ENCODE data around the gene GLIS1. TPM values are rescaled to one million over a fixed set of nuclear protein-coding genes. Genes with fewer than 3 reads are reported as not detected.

Gene GLIS1
- polyA plus RNA-seq, 3 donors from 2014 or later = not detected

DNA sequence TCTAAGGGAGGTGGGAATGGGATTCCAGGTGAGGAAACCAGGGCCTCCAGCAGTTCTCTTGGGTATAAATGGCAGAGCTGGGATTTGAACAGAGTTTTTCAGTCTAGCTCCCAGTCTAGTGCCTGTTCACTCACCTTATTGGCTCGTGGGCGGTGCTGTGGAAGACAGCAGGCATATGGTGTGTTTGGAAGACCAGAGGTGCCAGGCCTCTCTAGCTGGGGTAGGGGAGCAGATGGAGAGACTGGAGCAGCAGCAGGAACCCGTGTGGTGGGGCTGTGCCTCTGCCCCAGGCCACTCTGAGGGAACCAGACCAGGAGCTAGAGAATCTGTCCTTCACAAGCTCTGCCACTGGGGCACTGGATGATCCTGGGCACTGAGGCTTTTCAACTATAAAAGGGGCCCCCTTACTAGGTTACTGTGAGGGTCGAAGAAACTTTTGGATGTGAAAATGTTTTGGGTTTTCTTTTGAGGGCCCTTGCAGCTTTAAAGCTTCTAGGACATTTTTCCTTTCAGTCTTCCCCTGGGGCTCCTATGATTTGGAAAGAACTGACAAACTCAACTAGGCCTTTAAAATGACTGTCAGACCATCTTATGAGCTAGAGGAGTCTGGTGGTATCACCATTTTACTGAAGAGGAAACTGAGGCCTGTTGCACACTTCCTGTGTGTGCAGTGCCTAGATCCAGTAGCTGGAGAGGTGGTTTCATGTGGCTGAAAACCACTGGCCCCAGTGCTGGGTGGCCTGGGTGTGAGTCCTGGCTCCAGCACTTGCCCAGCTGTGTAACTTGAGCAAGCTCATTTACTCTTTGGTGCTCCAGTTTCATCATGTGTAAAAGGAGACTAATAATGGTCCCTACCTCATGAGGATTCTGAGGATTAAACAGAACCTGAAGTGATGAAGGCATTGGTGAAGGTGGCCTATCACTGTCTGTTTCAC, 273.7 kb downstream of the GLIS1 start:
- H3K4me1 Mint-ChIP-seq = peaks cover 0 to 10% of the 10 kb centered on the region in 2 donors
- no peaks in the 10 kb centered on the region for H3K36me3 Mint-ChIP-seq

DNA sequence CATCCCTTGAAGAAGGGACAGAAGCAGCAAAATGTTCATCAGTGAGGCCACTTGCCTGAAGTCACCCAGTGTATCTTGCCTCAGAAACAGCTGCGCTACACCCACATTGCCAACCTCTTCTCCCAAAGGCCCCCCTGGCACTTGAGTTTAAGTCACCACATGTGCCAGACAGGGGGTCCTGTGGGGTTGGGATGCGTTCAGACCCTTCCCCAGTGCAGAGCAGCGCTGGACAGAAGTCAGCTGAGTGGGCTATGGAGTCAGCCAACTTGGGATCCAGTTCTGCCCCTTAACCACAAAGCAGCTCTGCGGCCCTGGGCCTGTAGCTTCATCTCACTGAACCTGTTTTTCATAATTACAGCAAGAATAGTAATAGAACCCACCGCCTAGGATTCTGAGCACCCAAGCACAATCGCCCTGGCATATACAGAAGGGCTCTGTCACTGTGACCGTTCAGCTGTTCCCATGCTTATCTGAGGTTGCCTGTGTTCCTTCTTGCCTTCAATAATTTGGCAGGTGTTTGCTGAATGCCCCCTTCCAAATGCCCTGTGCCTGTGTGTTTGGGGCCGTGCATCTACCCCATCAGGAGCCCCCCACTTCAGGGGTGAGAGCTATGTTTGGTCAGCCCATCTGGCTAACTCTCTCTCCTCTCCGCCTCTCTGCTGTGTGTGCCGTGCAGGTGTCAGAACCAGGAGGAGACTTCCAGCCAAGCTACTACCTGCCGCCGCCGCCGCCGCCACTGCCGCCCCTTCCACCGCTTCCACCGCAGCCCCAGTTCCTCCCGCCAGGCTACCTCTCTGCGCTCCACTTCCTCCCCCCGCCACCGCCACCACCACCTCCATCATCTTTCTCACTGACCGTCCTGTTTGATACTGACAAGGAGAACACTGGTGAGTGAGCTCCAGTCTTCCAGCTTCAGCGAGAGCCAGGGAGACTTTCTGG, 274.7 kb downstream of the GLIS1 start:
- no peak for DNase-seq
- no peak overlapping the region for H3K4me3 Mint-ChIP-seq
- no peak overlapping the region for H3K27ac Mint-ChIP-seq
- no peaks in the 10 kb centered on the region for H3K9me3 Mint-ChIP-seq
- H3K27me3 Mint-ChIP-seq (ENCODE audit: low read depth in 3 of 3) = peaks cover 0 to 1% (median 0%) of the 10 kb centered on the region in 3 donors
- peaks cover 0 to 10% of the 10 kb centered on the region in 2 donors for H3K4me1 Mint-ChIP-seq
- no peaks in the 10 kb centered on the region for H3K36me3 Mint-ChIP-seq

More for the DNA sequence above, 273.7 kb downstream of the GLIS1 start:
- no peak for DNase-seq
- Mint-ChIP-seq H3K4me3 (no peak overlapping the region), H3K27ac (no peak overlapping the region), H3K27me3 (ENCODE audit: low read depth in 3 of 3) (peaks cover 0 to 1% (median 0%) of the 10 kb centered on the region in 3 donors), H3K9me3 (no peaks in the 10 kb centered on the region)

DNA sequence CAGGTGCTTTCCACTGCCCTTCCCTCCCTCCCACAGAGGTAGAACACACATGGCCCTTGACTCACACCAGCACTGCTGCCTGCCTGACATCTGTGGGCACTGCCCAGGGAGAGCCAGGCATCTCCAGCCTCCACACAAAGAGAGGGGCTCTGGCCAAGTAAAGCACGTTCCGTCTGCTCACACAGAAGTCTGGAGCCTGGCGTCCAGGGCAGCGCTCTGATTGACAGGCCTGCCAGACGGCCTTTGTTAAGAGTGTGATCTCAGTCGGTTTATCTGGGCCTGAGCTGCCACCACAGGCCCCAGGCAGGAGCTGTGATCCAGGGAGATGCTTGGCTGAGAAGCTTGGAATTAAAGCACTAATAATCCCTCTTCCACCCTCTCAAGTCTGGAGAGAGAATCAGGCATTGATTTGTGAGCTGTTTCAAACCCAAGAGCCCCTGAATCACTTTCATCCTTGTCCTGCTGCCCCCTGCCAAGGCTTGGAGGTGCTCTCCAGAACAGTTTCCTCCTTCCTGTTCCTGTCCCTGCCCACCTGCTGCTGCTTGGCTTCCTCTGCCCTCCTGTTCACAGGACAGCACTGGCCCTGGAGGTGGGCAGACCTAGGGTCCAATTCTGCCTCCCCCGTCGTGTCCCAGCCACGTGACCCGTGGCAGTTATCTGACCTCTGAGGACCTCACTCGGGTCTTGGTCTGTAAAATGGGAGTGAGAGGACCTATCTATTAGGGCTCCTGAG, 276.0 kb downstream of the GLIS1 start:
- no peak for DNase-seq
- no peak overlapping the region for H3K4me3 Mint-ChIP-seq
- H3K36me3 Mint-ChIP-seq = no peaks in the 10 kb centered on the region
- no peak overlapping the region for H3K27ac Mint-ChIP-seq
- H3K9me3 Mint-ChIP-seq = no peaks in the 10 kb centered on the region
- H3K4me1 Mint-ChIP-seq = peaks cover 0 to 10% of the 10 kb centered on the region in 2 donors
- peaks cover 0 to 1% (median 0%) of the 10 kb centered on the region in 3 donors for H3K27me3 Mint-ChIP-seq (ENCODE audit: low read depth in 3 of 3)

DNA sequence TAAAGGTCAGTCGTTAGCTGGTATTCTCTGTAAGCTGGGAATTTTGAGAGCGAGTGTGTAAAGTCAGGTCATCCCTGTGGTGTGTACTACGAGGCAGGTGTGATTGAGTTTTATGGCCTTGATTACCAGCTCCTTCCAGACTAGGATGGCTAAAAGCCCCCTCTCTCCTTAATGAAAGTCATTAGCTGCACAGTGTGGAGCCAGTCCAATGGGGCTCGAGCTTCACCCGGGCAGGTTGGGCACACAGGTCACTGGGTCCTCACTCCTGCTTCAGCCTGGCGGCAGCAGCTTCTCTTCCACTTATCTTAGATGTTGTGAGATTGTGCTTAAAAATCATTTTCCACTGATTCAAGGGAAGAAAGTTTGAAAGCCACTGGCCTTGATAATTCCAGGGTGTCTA, 276.8 kb downstream of the GLIS1 start:
- H3K36me3 Mint-ChIP-seq = no peaks in the 10 kb centered on the region
- H3K4me1 Mint-ChIP-seq = peaks cover 0 to 10% of the 10 kb centered on the region in 2 donors
- H3K9me3 Mint-ChIP-seq = no peaks in the 10 kb centered on the region
- DNase-seq = no peak
- H3K27ac Mint-ChIP-seq = no peak overlapping the region
- H3K27me3 Mint-ChIP-seq (ENCODE audit: low read depth in 3 of 3) = peaks cover 0 to 2% (median 1%) of the 10 kb centered on the region in 3 donors
- no peak overlapping the region for H3K4me3 Mint-ChIP-seq

DNA sequence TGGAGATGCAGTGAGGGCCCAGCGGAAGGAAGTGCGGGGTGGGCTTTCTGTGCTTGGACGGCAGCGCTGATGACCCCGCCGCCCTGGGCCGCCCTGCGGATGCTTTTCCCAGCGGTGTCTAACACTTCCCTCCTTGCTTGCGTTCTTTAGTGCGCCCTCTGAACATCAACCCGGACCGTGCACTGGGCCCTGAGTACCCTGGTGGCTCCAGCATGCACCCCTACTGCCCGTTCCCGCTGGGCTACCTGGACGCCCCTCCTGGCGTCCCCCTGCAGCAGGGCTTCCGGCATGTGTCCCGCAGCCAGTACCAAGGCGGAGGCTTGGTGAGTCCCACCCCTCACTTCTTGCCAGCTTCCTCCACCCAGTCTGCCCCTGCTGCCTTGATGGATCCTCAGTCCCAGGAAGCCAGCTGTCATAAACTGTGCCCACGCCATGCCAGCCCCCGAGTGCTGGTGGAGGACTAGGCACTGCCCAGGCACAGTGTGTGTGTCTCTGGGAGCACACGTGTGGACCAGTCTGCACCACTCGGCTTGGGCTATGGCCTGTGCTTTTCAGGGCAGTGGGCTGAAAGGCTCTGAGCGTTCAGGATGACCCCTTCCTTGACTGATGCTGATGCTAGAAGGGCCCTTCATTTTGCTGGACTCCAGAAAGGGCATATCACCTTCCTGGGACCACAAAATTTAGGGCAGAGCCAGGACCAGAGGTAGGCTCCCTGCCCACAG, 277.5 kb downstream of the GLIS1 start:
- no peaks in the 10 kb centered on the region for H3K9me3 Mint-ChIP-seq
- no peak overlapping the region for H3K4me3 Mint-ChIP-seq
- H3K36me3 Mint-ChIP-seq = no peaks in the 10 kb centered on the region
- H3K4me1 Mint-ChIP-seq = peaks cover 0 to 10% of the 10 kb centered on the region in 2 donors
- DNase-seq = no peak
- H3K27ac Mint-ChIP-seq = no peak overlapping the region
- peaks cover 0 to 2% (median 1%) of the 10 kb centered on the region in 3 donors for H3K27me3 Mint-ChIP-seq (ENCODE audit: low read depth in 3 of 3)

DNA sequence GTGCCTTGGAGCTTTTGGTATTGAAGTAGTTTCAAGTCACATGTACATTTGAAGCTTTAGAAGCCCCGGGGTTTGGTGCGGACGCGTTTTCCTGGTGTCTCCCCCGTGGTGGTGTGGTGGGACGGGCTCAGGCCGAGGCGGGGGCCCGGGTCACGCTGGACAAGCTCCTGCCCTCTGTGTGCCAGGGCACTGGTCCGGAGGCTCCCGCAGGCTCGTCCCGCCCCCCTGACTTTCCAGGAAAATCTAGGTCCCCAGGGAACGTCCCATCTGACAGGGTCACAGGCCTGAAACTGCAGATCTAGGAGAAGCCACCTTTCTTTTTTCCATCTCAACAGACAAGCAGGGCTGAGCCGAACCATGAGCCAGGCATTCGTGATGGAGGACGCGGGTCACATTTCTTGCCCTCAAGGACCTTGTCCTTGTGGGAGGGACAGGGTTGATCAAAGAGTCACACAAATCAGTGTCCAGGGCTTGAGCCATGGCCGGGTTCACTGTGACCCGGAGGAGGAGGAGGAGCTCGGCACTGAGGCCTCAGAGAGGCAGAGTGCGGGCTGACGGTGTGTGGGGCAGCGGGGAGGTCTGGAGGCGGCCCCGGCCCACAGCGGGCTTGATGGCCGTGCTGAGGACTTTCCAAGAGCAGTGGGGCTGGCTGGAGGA, 278.2 kb downstream of the GLIS1 start:
- DNase-seq = no peak
- no peak overlapping the region for H3K4me3 Mint-ChIP-seq
- no peaks in the 10 kb centered on the region for H3K36me3 Mint-ChIP-seq
- H3K4me1 Mint-ChIP-seq = peaks cover 0 to 10% of the 10 kb centered on the region in 2 donors
- H3K27ac Mint-ChIP-seq = no peak overlapping the region
- no peaks in the 10 kb centered on the region for H3K9me3 Mint-ChIP-seq
- peaks cover 0 to 2% (median 1%) of the 10 kb centered on the region in 3 donors for H3K27me3 Mint-ChIP-seq (ENCODE audit: low read depth in 3 of 3)

DNA sequence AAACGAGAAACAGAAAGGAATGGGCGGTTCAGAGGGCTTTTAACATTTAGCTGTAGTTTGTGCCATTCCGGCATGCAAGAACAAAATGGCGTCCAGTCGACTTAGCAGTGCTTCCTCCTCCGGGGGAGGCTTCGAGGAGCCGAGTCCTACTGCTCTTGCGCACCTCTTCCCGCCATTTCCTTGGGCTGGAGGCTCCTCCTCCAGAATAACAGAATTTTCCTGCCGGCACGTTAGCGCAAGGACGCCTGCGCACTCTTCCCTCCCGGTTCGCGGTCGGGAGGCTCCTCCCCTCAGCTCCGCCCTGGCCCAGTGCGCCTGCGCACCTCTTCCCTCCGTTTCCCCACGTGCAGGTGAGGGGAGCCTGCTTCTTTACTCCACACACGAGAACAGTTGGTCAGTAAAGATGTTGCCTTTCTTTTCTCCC, 278.7 kb downstream of the GLIS1 start:
- H3K27me3 Mint-ChIP-seq (ENCODE audit: low read depth in 3 of 3) = peaks cover 0 to 2% (median 1%) of the 10 kb centered on the region in 3 donors
- H3K27ac Mint-ChIP-seq = no peak overlapping the region
- H3K4me1 Mint-ChIP-seq = peaks cover 0 to 5% of the 10 kb centered on the region in 2 donors

DNA sequence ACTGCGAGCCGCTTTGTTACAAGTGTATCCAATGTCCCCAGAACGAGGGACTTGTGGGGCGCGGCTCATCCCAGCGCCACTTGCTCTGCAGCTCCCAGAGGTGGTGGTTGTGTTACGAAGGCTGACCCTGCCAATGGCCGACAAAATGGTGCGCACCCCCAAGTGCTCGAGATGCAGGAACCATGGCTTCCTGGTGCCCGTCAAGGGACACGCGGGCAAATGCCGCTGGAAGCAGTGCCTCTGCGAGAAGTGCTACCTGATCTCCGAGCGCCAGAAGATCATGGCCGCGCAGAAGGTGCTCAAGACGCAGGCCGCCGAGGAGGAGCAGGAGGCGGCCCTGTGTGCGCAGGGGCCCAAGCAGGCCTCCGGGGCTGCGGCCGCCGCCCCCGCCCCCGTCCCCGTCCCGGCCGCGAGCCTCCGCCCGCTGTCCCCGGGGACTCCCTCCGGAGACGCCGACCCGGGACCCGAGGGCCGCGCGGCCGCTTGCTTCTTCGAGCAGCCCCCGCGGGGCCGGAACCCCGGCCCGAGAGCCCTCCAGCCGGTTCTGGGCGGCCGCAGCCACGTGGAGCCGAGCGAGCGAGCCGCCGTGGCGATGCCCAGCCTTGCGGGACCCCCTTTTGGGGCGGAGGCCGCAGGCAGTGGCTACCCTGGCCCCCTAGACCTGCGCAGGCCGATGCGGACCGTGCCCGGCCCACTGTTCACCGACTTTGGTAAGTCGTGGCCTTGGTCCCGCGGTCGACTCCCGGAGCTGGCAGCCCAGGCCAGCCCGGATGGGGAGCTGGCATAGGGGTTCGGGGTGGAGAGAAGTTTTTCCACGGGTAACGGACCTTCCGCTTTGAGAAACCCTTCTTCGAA, 279.4 kb downstream of the GLIS1 start, which contains the start of gene DMRTB1:
Gene DMRTB1, plus strand, starts transcription at position 79 of the 855 bp plus-strand sequence. Its CDS starts 55 bp downstream, at position 134.
- no peaks in the 10 kb centered on the region for H3K36me3 Mint-ChIP-seq
- H3K4me1 Mint-ChIP-seq = no peaks in the 10 kb centered on the region
- H3K27ac Mint-ChIP-seq = no peak within 1 kb of the TSS
- H3K27me3 Mint-ChIP-seq (ENCODE audit: low read depth in 3 of 3) = peaks cover 0 to 2% (median 1%) of the 10 kb centered on the region in 3 donors
- no peak within 1 kb of the TSS for H3K4me3 Mint-ChIP-seq
- no peak for DNase-seq
- H3K9me3 Mint-ChIP-seq = no peaks in the 10 kb centered on the region

More for the DNA sequence above, 278.7 kb downstream of the GLIS1 start:
- Mint-ChIP-seq H3K9me3 (no peaks in the 10 kb centered on the region), H3K36me3 (no peaks in the 10 kb centered on the region), H3K4me3 (no peak overlapping the region)
- DNase-seq = no peak

DNA sequence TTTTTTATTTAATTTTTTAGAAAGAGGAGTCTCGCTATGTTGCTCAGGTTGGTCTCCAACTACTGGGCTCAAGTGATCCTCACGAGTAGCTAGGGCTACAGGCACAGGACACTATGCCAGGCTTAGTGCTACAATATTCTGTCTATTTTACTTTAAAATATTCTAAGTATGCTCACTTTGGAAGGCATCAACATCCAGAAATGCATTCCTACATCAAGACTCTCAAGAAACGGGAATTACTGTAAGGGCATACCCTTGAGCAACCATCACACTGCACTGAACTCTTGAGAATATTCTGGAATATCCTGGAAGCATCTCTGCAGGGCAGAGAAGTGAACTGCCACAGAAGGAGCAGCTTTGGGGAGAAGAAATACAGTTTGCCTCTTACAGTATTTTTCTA, 280.3 kb downstream of the GLIS1 start:
- H3K4me3 Mint-ChIP-seq = no peak overlapping the region
- H3K4me1 Mint-ChIP-seq = no peaks in the 10 kb centered on the region
- DNase-seq = no peak
- no peaks in the 10 kb centered on the region for H3K36me3 Mint-ChIP-seq
- H3K9me3 Mint-ChIP-seq = no peaks in the 10 kb centered on the region
- no peak overlapping the region for H3K27ac Mint-ChIP-seq
- peaks cover 0 to 2% (median 1%) of the 10 kb centered on the region in 3 donors for H3K27me3 Mint-ChIP-seq (ENCODE audit: low read depth in 3 of 3)
